HepG2 (cell line): ENCODE measurements around the gene FANCG. TPM values are rescaled to one million over a fixed set of nuclear protein-coding genes. Genes with fewer than 3 reads are reported as not detected.

Experiments
- CBFB ChIP-seq: sonication (generic); formaldehyde crosslinking; IDR thresholded peaks from 2 replicates; pipeline ENCODE4 v1.4.0; 2020; ENCODE audit warnings: missing genetic modification reagents
- DNMT3B ChIP-seq: conservative IDR thresholded peaks from 2 replicates; pipeline ENCODE4 v1.6.1; 2016; ENCODE audit warnings: missing biosample characterization, control low read depth
- KLF9 ChIP-seq: IDR thresholded peaks from 2 replicates; pipeline ENCODE4 v1.6.1; 2016; ENCODE audit warnings: low read depth
- THAP11 ChIP-seq: IDR thresholded peaks from 2 replicates; pipeline ENCODE4 v1.6.1; 2016; ENCODE audit warnings: missing biosample characterization, missing genetic modification reagents
- XBP1 ChIP-seq: sonication (generic); formaldehyde crosslinking; IDR thresholded peaks from 2 replicates; pipeline ENCODE4 v1.5.0; 2020; ENCODE audit warnings: missing genetic modification reagents
- ZNF607 ChIP-seq: sonication (generic); formaldehyde crosslinking; IDR thresholded peaks from 2 replicates; pipeline ENCODE4 v1.5.1; 2020; ENCODE audit warnings: missing genetic modification reagents, mild to moderate bottlenecking, borderline replicate concordance
- ZNF746 ChIP-seq: sonication (generic); formaldehyde crosslinking; IDR thresholded peaks from 2 replicates; pipeline ENCODE4 v1.8.0; 2022; ENCODE audit warnings: mild to moderate bottlenecking, missing genetic modification reagents
- polyA plus RNA-seq, 8 experiments: library from polyadenylated mRNA; depleted of rRNA in 3 of 8; stranded (reverse) in 7 of 8; unstranded in 1 of 8; fragments of >200 nt; fragmentation: Illumina TruSeq in 4 of 8; extraction: Trizol in 4 of 8; gene quantifications; 2 replicates each; pipeline versions ENCODE4 v1.2.1 to v1.2.3, GENCODE V29; 2011 to 2016; ENCODE audit warnings: low read depth in 4 of 8, missing spikeins in 1 of 8, mixed read lengths in 1 of 8; ENCODE audit not compliant: insufficient read depth in 1 of 8
- total RNA-seq, 5 experiments: library from RNA; depleted of rRNA; stranded (reverse); fragments of >200 nt; fragmentation: Illumina TruSeq; extraction: Trizol; gene quantifications; 2 replicates each; pipeline ENCODE4 v1.2.3, GENCODE V29; 2016; ENCODE audit warnings: low read depth in 1 of 5
- TF ChIP-seq, protein P1 (sequence below): sonication (generic); formaldehyde crosslinking; IDR thresholded peaks from 2 replicates; pipeline ENCODE4 v1.5.0; 2020; ENCODE audit warnings: mild to moderate bottlenecking, missing genetic modification reagents
- TF ChIP-seq, protein P2 (sequence below): sonication (generic); formaldehyde crosslinking; IDR thresholded peaks from 2 replicates; pipeline ENCODE4 v1.4.0; 2020; ENCODE audit warnings: missing genetic modification reagents
- TF ChIP-seq, protein P3 (sequence below): sonication (generic); formaldehyde crosslinking; IDR thresholded peaks from 2 replicates; pipeline ENCODE4 v1.5.0; 2020; ENCODE audit warnings: mild to moderate bottlenecking, missing genetic modification reagents
- TF ChIP-seq, protein P4 (sequence below): sonication (generic); formaldehyde crosslinking; IDR thresholded peaks from 2 replicates; pipeline ENCODE4 v1.4.0; 2020; ENCODE audit warnings: mild to moderate bottlenecking, missing genetic modification reagents

Gene FANCG
- total and polyA plus RNA-seq, 2 of the 13 experiments (the other 11 are each of a cell fraction or from before 2014, with no cell fraction given), result 14.4 to 45.1 TPM

- TF ChIP-seq, protein P1, sequence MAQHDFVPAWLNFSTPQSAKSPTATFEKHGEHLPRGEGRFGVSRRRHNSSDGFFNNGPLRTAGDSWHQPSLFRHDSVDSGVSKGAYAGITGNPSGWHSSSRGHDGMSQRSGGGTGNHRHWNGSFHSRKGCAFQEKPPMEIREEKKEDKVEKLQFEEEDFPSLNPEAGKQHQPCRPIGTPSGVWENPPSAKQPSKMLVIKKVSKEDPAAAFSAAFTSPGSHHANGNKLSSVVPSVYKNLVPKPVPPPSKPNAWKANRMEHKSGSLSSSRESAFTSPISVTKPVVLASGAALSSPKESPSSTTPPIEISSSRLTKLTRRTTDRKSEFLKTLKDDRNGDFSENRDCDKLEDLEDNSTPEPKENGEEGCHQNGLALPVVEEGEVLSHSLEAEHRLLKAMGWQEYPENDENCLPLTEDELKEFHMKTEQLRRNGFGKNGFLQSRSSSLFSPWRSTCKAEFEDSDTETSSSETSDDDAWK (CRISPR knock-in tag), result no peak
- peak; percentile 69; the same call in 1 of the 2 replicates for TF ChIP-seq KLF9 (CRISPR knock-in tag)
- TF ChIP-seq, protein P2, sequence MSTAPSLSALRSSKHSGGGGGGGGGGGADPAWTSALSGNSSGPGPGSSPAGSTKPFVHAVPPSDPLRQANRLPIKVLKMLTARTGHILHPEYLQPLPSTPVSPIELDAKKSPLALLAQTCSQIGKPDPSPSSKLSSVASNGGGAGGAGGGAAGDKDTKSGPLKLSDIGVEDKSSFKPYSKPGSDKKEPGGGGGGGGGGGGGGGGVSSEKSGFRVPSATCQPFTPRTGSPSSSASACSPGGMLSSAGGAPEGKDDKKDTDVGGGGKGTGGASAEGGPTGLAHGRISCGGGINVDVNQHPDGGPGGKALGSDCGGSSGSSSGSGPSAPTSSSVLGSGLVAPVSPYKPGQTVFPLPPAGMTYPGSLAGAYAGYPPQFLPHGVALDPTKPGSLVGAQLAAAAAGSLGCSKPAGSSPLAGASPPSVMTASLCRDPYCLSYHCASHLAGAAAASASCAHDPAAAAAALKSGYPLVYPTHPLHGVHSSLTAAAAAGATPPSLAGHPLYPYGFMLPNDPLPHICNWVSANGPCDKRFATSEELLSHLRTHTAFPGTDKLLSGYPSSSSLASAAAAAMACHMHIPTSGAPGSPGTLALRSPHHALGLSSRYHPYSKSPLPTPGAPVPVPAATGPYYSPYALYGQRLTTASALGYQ (CRISPR knock-in tag), result peak; percentile 45; the same call in 1 of the 2 replicates
- no peak for TF ChIP-seq DNMT3B (CRISPR knock-in tag)
- peak; percentile 87 for TF ChIP-seq CBFB
- peak; percentile 94 for TF ChIP-seq THAP11 (CRISPR knock-in tag)
- TF ChIP-seq, protein P3, sequence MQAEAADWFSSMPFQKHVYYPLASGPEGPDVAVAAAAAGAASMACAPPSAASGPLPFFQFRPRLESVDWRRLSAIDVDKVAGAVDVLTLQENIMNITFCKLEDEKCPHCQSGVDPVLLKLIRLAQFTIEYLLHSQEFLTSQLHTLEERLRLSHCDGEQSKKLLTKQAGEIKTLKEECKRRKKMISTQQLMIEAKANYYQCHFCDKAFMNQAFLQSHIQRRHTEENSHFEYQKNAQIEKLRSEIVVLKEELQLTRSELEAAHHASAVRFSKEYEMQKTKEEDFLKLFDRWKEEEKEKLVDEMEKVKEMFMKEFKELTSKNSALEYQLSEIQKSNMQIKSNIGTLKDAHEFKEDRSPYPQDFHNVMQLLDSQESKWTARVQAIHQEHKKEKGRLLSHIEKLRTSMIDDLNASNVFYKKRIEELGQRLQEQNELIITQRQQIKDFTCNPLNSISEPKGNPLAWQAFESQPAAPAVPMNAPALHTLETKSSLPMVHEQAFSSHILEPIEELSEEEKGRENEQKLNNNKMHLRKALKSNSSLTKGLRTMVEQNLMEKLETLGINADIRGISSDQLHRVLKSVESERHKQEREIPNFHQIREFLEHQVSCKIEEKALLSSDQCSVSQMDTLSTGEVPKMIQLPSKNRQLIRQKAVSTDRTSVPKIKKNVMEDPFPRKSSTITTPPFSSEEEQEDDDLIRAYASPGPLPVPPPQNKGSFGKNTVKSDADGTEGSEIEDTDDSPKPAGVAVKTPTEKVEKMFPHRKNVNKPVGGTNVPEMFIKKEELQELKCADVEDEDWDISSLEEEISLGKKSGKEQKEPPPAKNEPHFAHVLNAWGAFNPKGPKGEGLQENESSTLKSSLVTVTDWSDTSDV (CRISPR knock-in tag), result no peak
- TF ChIP-seq, protein P4, sequence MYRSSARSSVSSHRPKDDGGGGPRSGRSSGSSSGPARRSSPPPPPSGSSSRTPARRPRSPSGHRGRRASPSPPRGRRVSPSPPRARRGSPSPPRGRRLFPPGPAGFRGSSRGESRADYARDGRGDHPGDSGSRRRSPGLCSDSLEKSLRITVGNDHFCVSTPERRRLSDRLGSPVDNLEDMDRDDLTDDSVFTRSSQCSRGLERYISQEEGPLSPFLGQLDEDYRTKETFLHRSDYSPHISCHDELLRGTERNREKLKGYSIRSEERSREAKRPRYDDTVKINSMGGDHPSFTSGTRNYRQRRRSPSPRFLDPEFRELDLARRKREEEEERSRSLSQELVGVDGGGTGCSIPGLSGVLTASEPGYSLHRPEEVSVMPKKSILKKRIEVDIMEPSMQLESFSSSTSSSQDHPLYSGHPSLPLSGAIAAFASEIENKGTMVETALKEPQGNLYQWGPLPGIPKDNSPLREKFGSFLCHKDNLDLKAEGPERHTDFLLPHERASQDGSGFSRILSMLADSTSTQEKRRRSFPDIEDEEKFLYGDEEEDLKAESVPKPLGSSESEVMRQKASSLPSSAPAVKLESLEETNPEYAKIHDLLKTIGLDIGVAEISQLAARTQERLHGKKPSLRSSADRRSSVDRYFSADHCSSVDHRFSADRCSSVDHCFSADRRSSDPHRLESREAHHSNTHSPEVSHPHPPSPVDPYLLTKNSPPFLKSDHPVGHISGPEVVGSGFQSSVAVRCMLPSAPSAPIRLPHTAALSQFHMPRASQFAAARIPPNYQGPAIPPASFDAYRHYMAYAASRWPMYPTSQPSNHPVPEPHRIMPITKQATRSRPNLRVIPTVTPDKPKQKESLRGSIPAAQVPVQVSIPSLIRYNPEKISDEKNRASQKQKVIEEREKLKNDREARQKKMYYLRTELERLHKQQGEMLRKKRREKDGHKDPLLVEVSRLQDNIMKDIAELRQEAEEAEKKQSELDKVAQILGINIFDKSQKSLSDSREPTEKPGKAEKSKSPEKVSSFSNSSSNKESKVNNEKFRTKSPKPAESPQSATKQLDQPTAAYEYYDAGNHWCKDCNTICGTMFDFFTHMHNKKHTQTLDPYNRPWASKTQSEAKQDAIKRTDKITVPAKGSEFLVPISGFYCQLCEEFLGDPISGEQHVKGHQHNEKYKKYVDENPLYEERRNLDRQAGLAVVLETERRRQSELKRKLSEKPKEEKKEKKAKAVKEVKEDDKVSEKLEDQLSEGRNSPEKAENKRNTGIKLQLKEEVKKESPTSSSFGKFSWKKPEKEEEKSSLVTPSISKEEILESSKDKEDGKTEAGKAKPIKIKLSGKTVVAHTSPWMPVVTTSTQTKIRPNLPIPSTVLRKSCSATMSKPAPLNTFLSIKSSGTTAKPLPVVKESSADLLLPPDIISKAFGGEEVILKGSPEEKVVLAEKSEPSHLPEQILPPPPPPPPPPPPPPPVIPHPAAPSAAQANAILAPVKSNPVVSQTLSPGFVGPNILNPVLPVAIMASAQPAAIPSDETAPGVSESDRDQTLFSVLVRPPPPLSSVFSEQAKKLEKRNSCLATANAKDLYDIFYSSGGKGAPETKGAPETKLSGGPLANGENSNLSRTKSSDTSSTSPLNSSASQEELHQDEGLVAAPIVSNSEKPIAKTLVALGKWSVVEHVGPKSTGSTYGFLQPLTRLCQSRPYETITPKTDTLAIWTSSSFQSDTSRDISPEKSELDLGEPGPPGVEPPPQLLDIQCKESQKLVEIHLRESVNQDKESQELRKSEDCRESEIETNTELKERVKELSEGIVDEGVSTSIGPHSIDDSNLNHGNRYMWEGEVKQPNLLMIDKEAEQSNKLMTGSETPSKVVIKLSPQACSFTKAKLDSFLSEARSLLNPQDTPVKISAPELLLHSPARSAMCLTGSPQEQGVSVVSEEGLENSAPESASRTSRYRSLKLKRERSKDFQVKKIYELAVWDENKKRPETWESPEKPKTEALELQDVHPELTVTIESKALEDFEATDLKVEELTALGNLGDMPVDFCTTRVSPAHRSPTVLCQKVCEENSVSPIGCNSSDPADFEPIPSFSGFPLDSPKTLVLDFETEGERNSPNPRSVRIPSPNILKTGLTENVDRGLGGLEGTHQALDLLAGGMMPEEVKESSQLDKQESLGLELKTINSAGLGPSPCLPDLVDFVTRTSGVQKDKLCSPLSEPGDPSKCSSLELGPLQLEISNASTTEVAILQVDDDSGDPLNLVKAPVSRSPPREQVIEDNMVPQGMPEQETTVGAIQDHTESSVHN (CRISPR knock-in tag), result 0 out of 2 replicates have a peak, but pooled peaks have one; percentile 63
- TF ChIP-seq XBP1 (CRISPR knock-in tag), result no peak
- TF ChIP-seq ZNF607 (CRISPR knock-in tag), result peak; percentile 62; the same call in 1 of the 2 replicates
- TF ChIP-seq ZNF746 (CRISPR knock-in tag), result 0 out of 2 replicates have a peak, but pooled peaks have one; percentile 80
Measured at GRCh38 chr9:35096035-35096849, 16.5 kb upstream of the FANCG start, which contains the start of gene PIGO (continued).
